Glutamatergic neuron (in vitro differentiated cells): ENCODE data around the gene CBX6. TPM values are rescaled to one million over a fixed set of nuclear protein-coding genes. Genes with fewer than 3 reads are reported as not detected.

Experiments used
- DNase-seq: peaks from one replicate; pipeline ENCODE4 v3.0.0; 2022
- H3K27ac Mint-ChIP-seq: one replicate; pipeline ENCODE4 v1.8.0; 2020; ENCODE audit warnings: mild to moderate bottlenecking, mixed read lengths, inconsistent platforms; ENCODE audit not compliant: unreplicated experiment
- H3K27me3 Mint-ChIP-seq: one replicate; pipeline ENCODE4 v1.8.0; 2020; ENCODE audit warnings: mild to moderate bottlenecking, moderate library complexity, mixed read lengths, inconsistent platforms; ENCODE audit not compliant: unreplicated experiment
- H3K36me3 Mint-ChIP-seq: one replicate; pipeline ENCODE4 v1.8.0; 2020; ENCODE audit warnings: mild to moderate bottlenecking, mixed read lengths, inconsistent platforms; ENCODE audit not compliant: unreplicated experiment
- H3K4me1 Mint-ChIP-seq: one replicate; pipeline ENCODE4 v1.8.0; 2020; ENCODE audit warnings: mild to moderate bottlenecking, low read depth, mixed read lengths, inconsistent platforms; ENCODE audit not compliant: unreplicated experiment
- H3K4me3 Mint-ChIP-seq: one replicate; pipeline ENCODE4 v1.8.0; 2020; ENCODE audit warnings: mild to moderate bottlenecking, mixed read lengths, inconsistent platforms; ENCODE audit not compliant: unreplicated experiment
- H3K9me3 Mint-ChIP-seq: one replicate; pipeline ENCODE4 v1.8.0; 2020; ENCODE audit warnings: mild to moderate bottlenecking, moderate library complexity, mixed read lengths, inconsistent platforms; ENCODE audit not compliant: unreplicated experiment
- total RNA-seq: library from RNA; stranded (reverse); fragmentation: NEBNext Ultra II Directional; extraction: Animal tissue kit (Norgen Biotek cat#: 25700); gene quantifications from one replicate; pipeline ENCODE4 v1.2.1, GENCODE V29; 2021; ENCODE audit not compliant: unreplicated experiment
- TF ChIP-seq, protein P1 (sequence below): fragments of 200-600 bp; sonication (generic); IDR thresholded peaks from one replicate; pipeline ENCODE4 v1.5.0; 2021; ENCODE audit not compliant: partially characterized antibody, unreplicated experiment

Gene CBX6
- total RNA-seq, 1 donor from 2014 or later, result 27.6 TPM

DNA sequence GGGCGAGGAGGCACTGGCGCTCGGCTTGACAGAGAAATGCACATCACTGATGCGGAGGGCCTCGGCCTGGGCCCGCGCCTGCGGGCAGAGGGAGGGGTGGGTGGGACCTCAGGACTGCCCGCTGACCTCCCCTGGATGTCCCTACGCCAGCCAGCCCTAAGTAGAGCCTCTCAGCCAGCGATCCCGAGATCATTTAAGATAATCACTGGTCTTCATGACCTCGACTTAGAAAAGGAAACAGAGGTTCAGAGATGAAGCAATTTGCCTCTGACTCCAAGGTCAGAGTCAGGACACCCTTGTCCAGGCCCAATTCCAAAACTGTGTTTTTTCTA, 4.9 kb downstream of the CBX6 start:
- peaks cover 6% of the 10 kb centered on the region for H3K9me3 Mint-ChIP-seq

DNA sequence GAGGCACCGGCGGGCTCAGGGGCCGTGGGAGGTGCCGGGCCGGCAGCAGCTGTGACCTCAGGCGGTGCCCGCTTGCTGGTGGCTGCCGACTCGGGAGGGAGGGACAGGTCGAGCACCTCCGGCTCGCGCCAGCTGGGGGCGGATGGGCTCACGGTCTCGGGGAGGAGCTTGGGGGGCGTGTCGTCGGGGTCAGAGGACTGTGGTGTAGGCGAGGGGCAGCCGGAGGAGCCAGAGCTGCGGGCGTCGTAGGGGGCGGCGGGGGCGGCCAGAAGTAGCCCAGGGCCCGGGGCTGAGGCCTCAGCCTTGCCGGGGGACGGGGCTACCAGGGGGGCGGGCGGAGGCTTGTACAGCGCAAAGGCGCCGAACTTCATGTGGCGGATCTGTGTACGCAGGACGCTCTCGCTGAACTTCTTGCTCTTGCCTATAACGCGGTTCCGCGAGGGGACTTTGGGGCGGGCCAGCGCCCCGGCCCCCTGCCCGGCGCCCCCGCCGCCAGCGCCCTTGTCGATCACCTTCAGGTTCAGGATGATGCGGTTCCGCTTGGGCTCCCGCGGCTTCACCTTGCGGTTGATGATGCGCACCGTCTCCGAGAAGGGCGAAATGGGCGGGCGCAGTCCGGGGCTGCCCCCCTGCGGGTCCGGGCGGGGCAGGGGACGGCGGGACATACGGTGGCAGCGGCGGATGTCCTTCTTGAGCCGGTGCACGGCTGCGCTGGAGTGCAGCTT, 5.5 kb downstream of the CBX6 start:
- Mint-ChIP-seq H3K27ac (no peak overlapping the region), H3K4me3 (no peak overlapping the region), H3K4me1 (peaks cover 22% of the 10 kb centered on the region), H3K36me3 (peaks cover 4% of the 10 kb centered on the region), H3K9me3 (peaks cover 6% of the 10 kb centered on the region), H3K27me3 (peaks cover 5% of the 10 kb centered on the region)
- peak; percentile 82 for DNase-seq
- TF ChIP-seq, protein P1, sequence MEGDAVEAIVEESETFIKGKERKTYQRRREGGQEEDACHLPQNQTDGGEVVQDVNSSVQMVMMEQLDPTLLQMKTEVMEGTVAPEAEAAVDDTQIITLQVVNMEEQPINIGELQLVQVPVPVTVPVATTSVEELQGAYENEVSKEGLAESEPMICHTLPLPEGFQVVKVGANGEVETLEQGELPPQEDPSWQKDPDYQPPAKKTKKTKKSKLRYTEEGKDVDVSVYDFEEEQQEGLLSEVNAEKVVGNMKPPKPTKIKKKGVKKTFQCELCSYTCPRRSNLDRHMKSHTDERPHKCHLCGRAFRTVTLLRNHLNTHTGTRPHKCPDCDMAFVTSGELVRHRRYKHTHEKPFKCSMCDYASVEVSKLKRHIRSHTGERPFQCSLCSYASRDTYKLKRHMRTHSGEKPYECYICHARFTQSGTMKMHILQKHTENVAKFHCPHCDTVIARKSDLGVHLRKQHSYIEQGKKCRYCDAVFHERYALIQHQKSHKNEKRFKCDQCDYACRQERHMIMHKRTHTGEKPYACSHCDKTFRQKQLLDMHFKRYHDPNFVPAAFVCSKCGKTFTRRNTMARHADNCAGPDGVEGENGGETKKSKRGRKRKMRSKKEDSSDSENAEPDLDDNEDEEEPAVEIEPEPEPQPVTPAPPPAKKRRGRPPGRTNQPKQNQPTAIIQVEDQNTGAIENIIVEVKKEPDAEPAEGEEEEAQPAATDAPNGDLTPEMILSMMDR, result no peak

More for the DNA sequence above, 4.9 kb downstream of the CBX6 start:
- H3K36me3 Mint-ChIP-seq, result peaks cover 4% of the 10 kb centered on the region
- H3K27ac Mint-ChIP-seq, result no peak overlapping the region
- H3K4me1 Mint-ChIP-seq, result peaks cover 22% of the 10 kb centered on the region
- TF ChIP-seq, protein P1, result no peak
- peaks cover 4% of the 10 kb centered on the region for H3K27me3 Mint-ChIP-seq
- peak overlapping the region; percentile 52 for H3K4me3 Mint-ChIP-seq
- DNase-seq, result no peak

DNA sequence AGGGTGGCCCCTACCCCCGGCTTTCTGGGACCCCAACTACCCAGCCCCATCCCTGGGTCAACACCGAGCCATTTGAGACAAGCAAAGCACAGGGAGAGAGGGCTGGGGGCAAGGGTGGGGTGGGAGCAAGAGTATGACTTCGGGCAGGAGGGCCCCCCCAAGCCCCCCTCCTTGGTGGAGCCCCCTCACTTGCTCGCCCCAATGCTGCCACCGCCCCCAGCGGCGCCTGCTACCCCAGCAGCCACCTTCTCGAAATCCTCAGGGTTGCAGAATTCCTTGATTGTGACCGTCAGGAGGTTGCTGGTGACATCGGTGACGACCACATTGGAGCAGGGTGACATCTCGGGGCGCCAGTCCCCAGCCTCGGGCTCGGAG, 6.0 kb downstream of the CBX6 start:
- TF ChIP-seq, protein P1, result no peak
- no peak overlapping the region for H3K4me3 Mint-ChIP-seq
- no peak overlapping the region for H3K27ac Mint-ChIP-seq
- peaks cover 22% of the 10 kb centered on the region for H3K4me1 Mint-ChIP-seq
- H3K9me3 Mint-ChIP-seq, result peaks cover 6% of the 10 kb centered on the region
- DNase-seq, result no peak
- H3K36me3 Mint-ChIP-seq, result peaks cover 4% of the 10 kb centered on the region
- H3K27me3 Mint-ChIP-seq, result peaks cover 5% of the 10 kb centered on the region

DNA sequence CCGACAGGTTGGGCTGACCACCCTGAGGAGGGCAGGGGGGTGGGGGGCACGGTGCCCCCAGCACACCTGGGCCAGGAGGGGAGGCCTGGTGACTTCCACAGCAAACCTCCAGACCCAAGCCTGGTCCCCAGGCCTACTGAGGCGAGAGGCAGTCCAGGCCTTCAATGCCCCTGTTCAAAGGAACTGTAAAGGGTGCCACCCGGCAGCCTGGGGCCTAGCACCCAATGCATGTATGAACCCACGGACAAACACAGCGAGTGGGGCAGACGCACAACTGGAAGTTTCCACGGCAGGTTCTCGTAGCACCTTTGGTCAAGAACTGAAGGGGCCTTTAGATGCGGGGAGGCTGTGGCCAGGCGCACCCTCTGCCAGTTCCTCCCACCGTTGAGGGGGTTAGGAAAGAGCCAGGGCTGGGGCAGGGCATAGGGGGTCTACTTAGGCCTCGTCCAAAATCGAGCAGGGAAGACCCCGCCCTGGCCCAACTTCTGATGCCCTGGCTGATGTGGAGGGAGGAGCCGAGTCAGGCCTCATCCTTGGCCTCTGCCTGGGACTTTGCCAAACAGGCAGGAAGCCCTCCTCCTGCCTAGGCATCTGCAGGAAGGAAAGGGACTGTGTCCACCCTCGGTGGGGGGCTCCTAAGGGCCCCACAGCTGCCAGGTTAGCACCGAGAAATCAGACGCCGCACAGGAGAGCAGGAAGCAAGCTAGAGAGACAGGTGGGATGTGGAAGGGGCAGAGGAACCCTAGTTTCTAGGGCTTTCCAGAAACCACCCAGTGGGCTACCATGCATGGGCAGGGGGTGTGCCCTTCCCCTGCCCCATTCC, 6.6 kb downstream of the CBX6 start:
- Mint-ChIP-seq H3K36me3 (peaks cover 4% of the 10 kb centered on the region), H3K27me3 (peaks cover 5% of the 10 kb centered on the region), H3K4me3 (no peak overlapping the region), H3K4me1 (peaks cover 21% of the 10 kb centered on the region), H3K27ac (no peak overlapping the region), H3K9me3 (peaks cover 6% of the 10 kb centered on the region)
- TF ChIP-seq, protein P1, result no peak
- no peak for DNase-seq
